PC-3 (cell line): ENCODE data around the gene PLD1. TPM values are rescaled to one million over a fixed set of nuclear protein-coding genes. Genes with fewer than 3 reads are reported as not detected.
A peak's percentile ranks its signal among the peaks of the same experiment; 100 is the strongest.

Experiments used
- ATAC-seq: fragments of 200-7000 bp; cut with Tn5 transposase; 2 replicates; pipeline ENCODE4 v1.9.1; 2020; ENCODE audit warnings: mild to moderate bottlenecking, moderate library complexity
- BruUV-seq: library from RNA; stranded (reverse); fragments of 400-500 nt; replicated peaks from 2 replicates; lab custom pipeline; 2021; lab: Mats Ljungman, UMichigan
- CTCF ChIA-PET: fragments of 300-600 bp; sonication (Branson Sonifier 250); formaldehyde crosslinking; loops from one replicate; lab custom pipeline; 2022; ENCODE audit warnings: antibody characterized with exemption; lab: Charles Lee
- POLR2A ChIA-PET: fragments of 300-600 bp; sonication (Branson Sonifier 250); formaldehyde crosslinking; loops from one replicate; lab custom pipeline; 2022; ENCODE audit warnings: antibody characterized with exemption; ENCODE audit not compliant: unreplicated experiment; lab: Charles Lee
- DNase-seq: peaks from one replicate; pipeline ENCODE4 v3.0.0-alpha.2; 2015
- H2AFZ ChIP-seq: fragments of 300-600 bp; sonication (generic); 2 replicates; pipeline ENCODE4 v1.6.0; 2016; ENCODE audit warnings: antibody characterized with exemption, low read length
- H3F3A ChIP-seq: fragments of 300-600 bp; sonication (generic); one replicate; pipeline ENCODE4 v1.6.0; 2017; ENCODE audit warnings: antibody characterized with exemption, low read length, control low read depth, mild to moderate bottlenecking; ENCODE audit not compliant: unreplicated experiment
- H3K27ac ChIP-seq: fragments of 300-600 bp; sonication (generic); 2 replicates; pipeline ENCODE4 v1.5.1; 2016; ENCODE audit warnings: mild to moderate bottlenecking, low read length
- H3K27me3 ChIP-seq: fragments of 300-600 bp; sonication (generic); 2 replicates; pipeline ENCODE4 v1.6.1; 2016; ENCODE audit warnings: low read length, mixed read lengths
- H3K36me3 ChIP-seq: fragments of 300-600 bp; sonication (generic); 2 replicates; pipeline ENCODE4 v1.6.1; 2016; ENCODE audit warnings: low read depth, mixed run types, low read length, mixed read lengths
- H3K4me1 ChIP-seq: fragments of 300-600 bp; sonication (generic); 2 replicates; pipeline ENCODE4 v1.5.1; 2016; ENCODE audit warnings: low read length; ENCODE audit not compliant: insufficient read depth
- H3K4me2 ChIP-seq: fragments of 300-600 bp; sonication (generic); 2 replicates; pipeline ENCODE4 v1.6.0; 2016; ENCODE audit warnings: low read length
- H3K4me3 ChIP-seq: fragments of 300-600 bp; sonication (generic); 2 replicates; pipeline ENCODE4 v1.5.1; 2016; ENCODE audit warnings: mild to moderate bottlenecking, low read length, mixed read lengths
- H3K79me2 ChIP-seq: fragments of 300-600 bp; sonication (generic); 2 replicates; pipeline ENCODE4 v1.6.1; 2017; ENCODE audit warnings: low read length, mixed read lengths
- H3K9ac ChIP-seq: fragments of 300-600 bp; sonication (generic); 2 replicates; pipeline ENCODE4 v1.6.0; 2016; ENCODE audit warnings: mild to moderate bottlenecking, low read length
- H3K9me2 ChIP-seq: fragments of 300-600 bp; sonication (generic); replicated peaks from 2 replicates; pipeline ENCODE4 v1.6.1; 2016; ENCODE audit warnings: mixed run types, low read length, mixed read lengths
- H3K9me3 ChIP-seq: fragments of 300-600 bp; sonication (generic); 2 replicates; pipeline ENCODE4 v1.6.1; 2016; ENCODE audit warnings: low read length, mixed read lengths
- H4K20me1 ChIP-seq: fragments of 300-600 bp; sonication (generic); 2 replicates; pipeline ENCODE4 v1.6.1; 2016; ENCODE audit warnings: low read length, mixed read lengths
- CTCF ChIP-seq: fragments of 300-600 bp; sonication (generic); conservative IDR thresholded peaks from 2 replicates; pipeline ENCODE4 v1.5.1; 2017; ENCODE audit warnings: antibody characterized with exemption, low read depth, mild to moderate bottlenecking, low read length
- EZH2 ChIP-seq: fragments of 300-600 bp; sonication (generic); IDR thresholded peaks from one replicate; pipeline ENCODE4 v1.6.1; 2017; ENCODE audit warnings: antibody characterized with exemption, mild to moderate bottlenecking, low read length; ENCODE audit not compliant: unreplicated experiment
- EZH2phosphoT487 ChIP-seq: fragments of 300-600 bp; sonication (generic); IDR thresholded peaks from 2 replicates; pipeline ENCODE4 v1.6.1; 2018; ENCODE audit warnings: mild to moderate bottlenecking, antibody characterized with exemption, low read length, borderline replicate concordance
- intact Hi-C: fragments of 100-400 bp; cut with micrococcal nuclease; formaldehyde crosslinking; loops from 2 replicates; pipeline ENCODE4 v1.9.0; 2023
- total RNA-seq: library from RNA; depleted of rRNA; stranded (reverse); fragments of >200 nt; gene quantifications from 2 replicates; pipeline ENCODE4 v1.2.3, GENCODE V29; 2014

The PLD1 gene
- total RNA-seq, 1 experiment from 2014 or later: 7.3 TPM

DNA sequence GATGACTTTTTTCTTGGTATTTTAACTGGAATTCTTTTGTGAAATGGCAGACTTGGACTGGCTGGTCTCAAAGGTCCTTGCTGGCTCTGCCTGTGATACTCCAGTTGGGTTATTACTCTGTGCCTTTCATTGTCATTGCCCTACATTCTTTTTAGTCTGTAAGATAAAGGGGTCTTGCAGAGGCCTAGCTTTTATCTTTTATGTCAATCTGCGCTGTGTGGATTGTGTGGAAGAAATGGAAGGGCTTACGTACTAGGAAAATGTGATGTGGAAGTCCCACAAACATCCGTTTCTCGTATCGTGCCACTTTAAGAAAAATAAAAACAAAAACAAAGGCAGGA is 24.1 kb upstream of the PLD1 start:
- H2AFZ ChIP-seq: no peak overlapping the region
- no peak for ATAC-seq
- CTCF ChIA-PET: interaction anchor here (0.6 to 2.3 kb wide), 8 partner anchors 25 to 334 kb away, joined by 3 to 40 read pairs (median 4); partner anchors contain the start of gene PLD1

GRCh38 chr3:171833789-171834460 is 23.6 kb upstream of the PLD1 start:
- Histone ChIP-seq H3K27ac (peak overlapping the region; percentile 66), H3K4me1 (peaks cover 38% of the 10 kb centered on the region)
- POLR2A ChIA-PET: interaction anchor here (0.6 to 1.1 kb wide), 3 partner anchors 24 to 63 kb away, joined by 3 to 6 read pairs (median 5); partner anchors contain the start of gene PLD1

More for the DNA sequence above, 24.1 kb upstream of the PLD1 start:
- peak overlapping the region; percentile 21; the same call in 1 of the 2 replicates for H3K9ac ChIP-seq
- DNase-seq: no peak
- POLR2A ChIA-PET: interaction anchor here (0.6 to 0.9 kb wide), 2 partner anchors 25 to 46 kb away, joined by 3 to 6 read pairs; partner anchors contain the start of gene PLD1
- H3K27ac ChIP-seq: peak overlapping the region; percentile 66
- H3K9me2 ChIP-seq: no peaks in the 10 kb centered on the region
- H4K20me1 ChIP-seq: no peaks in the 10 kb centered on the region
- no TSS peak for BruUV-seq
- TF ChIP-seq EZH2: no peak
- TF ChIP-seq CTCF: no peak
- no peak for TF ChIP-seq EZH2phosphoT487
- peaks cover 38% of the 10 kb centered on the region for H3K4me1 ChIP-seq
- no peaks in the 10 kb centered on the region for H3K27me3 ChIP-seq
- intact Hi-C loops: loop anchor here (1.0 to 5.0 kb wide), 6 partner anchors 63 to 872 kb away; no protein-coding TSS in a partner anchor
- no peaks in the 10 kb centered on the region for H3K36me3 ChIP-seq
- peak overlapping the region; percentile 51; the same call in 1 of the 2 replicates for H3K4me2 ChIP-seq
- H3K9me3 ChIP-seq: no peaks in the 10 kb centered on the region
- no peaks in the 10 kb centered on the region for H3F3A ChIP-seq
- H3K79me2 ChIP-seq: no peaks in the 10 kb centered on the region
- no peak overlapping the region for H3K4me3 ChIP-seq

More at GRCh38 chr3:171833789-171834460, 23.6 kb upstream of the PLD1 start:
- Histone ChIP-seq H3K36me3 (no peaks in the 10 kb centered on the region), H3K9ac (peak overlapping the region; percentile 37), H3K4me2 (peak overlapping the region; percentile 51), H3F3A (no peaks in the 10 kb centered on the region), H3K9me2 (no peaks in the 10 kb centered on the region), H4K20me1 (no peaks in the 10 kb centered on the region), H3K27me3 (no peaks in the 10 kb centered on the region), H2AFZ (no peak overlapping the region), H3K4me3 (no peak overlapping the region), H3K9me3 (no peaks in the 10 kb centered on the region), H3K79me2 (no peaks in the 10 kb centered on the region)
- TF ChIP-seq CTCF: peak; percentile 87
- no peak for TF ChIP-seq EZH2
- peak; percentile 65 for ATAC-seq
- BruUV-seq: no TSS peak
- peak; percentile 69 for DNase-seq
- intact Hi-C loops: loop anchor here (1.0 to 5.0 kb wide), 6 partner anchors 63 to 872 kb away; no protein-coding TSS in a partner anchor
- CTCF ChIA-PET: interaction anchor here (0.5 to 2.3 kb wide), 12 partner anchors 10 to 335 kb away, joined by 3 to 40 read pairs (median 4); partner anchors contain the start of gene PLD1
